ENCODE results near the gene HS6ST3.

DNA sequence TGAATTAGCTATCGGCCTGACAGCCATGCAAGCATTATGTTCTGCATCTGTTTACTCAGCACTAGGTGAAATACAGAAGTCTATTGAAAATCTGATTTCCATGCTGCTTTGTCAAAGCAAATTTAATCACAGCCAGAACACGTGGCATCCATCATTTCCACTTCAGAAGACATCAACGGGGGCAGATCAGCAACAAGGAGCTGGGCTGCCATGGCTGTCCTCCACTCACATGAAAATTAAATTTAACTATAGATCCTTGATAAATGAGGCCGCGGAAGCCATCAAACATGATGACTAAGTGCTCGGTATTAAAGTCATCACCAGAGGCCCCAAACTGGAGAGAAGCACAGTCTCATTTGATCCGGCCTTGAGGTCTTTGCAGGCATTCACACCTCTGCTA lies 443.5 kb downstream of the HS6ST3 start:
- TF ChIP-seq CTCF (IDR thresholded peaks at IDR 0.05), result no peak
- no peak for TF ChIP-seq POLR2A (IDR thresholded peaks at IDR 0.05)
